Cardiac fibroblast (primary cell): ENCODE results near the gene MRPS14.
"Not testable (repeated sequence)": the region's sequence is repeated elsewhere in the genome, so short reads cannot be mapped to it uniquely, and the experiment has no call there.

Experiments used
- DNase-seq, 2 donors: peaks; one replicate each; pipeline versions ENCODE4 v3.0.0 to v3.0.0-alpha.2; 2010; ENCODE audit warnings: low read depth in 2 of 2
- H3K4me3 ChIP-seq, 2 donors: replicated peaks in 1 of 2; 1 replicate in 1 of 2; 2 replicates in 1 of 2; pipeline ENCODE4 v1.5.1; 2011; ENCODE audit warnings: low read depth in 2 of 2, low read length in 2 of 2, mild to moderate bottlenecking in 2 of 2, moderate library complexity in 1 of 2
- CTCF ChIP-seq: IDR thresholded peaks from one replicate; pipeline ENCODE4 v1.5.1; 2011; ENCODE audit warnings: low read depth, mild to moderate bottlenecking, low read length, inconsistent platforms

The MRPS14 gene

GRCh38 chr1:175024773-175025172 is 1.5 kb upstream of the MRPS14 start:
- no peak for TF ChIP-seq CTCF
- no peak for DNase-seq
- H3K4me3 ChIP-seq, result no peak overlapping the region

- H3K4me3 ChIP-seq, result peak overlapping the region; percentile 52 to 97
- not testable (repeated sequence) for DNase-seq
Measured at GRCh38 chr1:175023922-175024242, 657 bp upstream of the MRPS14 start.

GRCh38 chr1:175019524-175019923 is 3.7 kb downstream of the MRPS14 start:
- no peak overlapping the region for H3K4me3 ChIP-seq
- no peak for TF ChIP-seq CTCF
- no peak for DNase-seq

GRCh38 chr1:175015243-175015642 is 8.0 kb downstream of the MRPS14 start:
- peak; percentile 66 to 84 for DNase-seq
- no peak overlapping the region for H3K4me3 ChIP-seq
- TF ChIP-seq CTCF, result no peak

- H3K4me3 ChIP-seq, result no peak overlapping the region
- TF ChIP-seq CTCF, result no peak
- DNase-seq, result no peak
Measured at GRCh38 chr1:175013445-175013844, 9.8 kb downstream of the MRPS14 start.

- DNase-seq, result no peak
- TF ChIP-seq CTCF, result no peak
- no peak overlapping the region for H3K4me3 ChIP-seq
Measured at GRCh38 chr1:175009532-175009931, 13.7 kb downstream of the MRPS14 start.

GRCh38 chr1:175005085-175005783 is 18.0 kb downstream of the MRPS14 start:
- DNase-seq, result peak in 1 of 2 donors; percentile 50
- no peak for TF ChIP-seq CTCF
- H3K4me3 ChIP-seq, result no peak overlapping the region
